B cell (primary cell): ENCODE measurements around the gene MGAT5. TPM values are rescaled to one million over a fixed set of nuclear protein-coding genes. Genes with fewer than 3 reads are reported as not detected.

Experiments used
- ATAC-seq: fragments of 200-7000 bp; cut with Tn5 transposase; one replicate; pipeline ENCODE4 v1.10.0; 2021; ENCODE audit warnings: low read depth, mild to moderate bottlenecking, moderate number of reproducible peaks, moderate library complexity
- CTCF ChIA-PET: fragments of 350-600 bp; sonication (Branson Sonifier 250); formaldehyde crosslinking; loops from one replicate; lab custom pipeline; 2021; ENCODE audit warnings: antibody characterized with exemption, inconsistent platforms; lab: Charles Lee
- POLR2A ChIA-PET: fragments of 350-600 bp; sonication (Branson Sonifier 250); formaldehyde crosslinking; loops from one replicate; lab custom pipeline; 2021; ENCODE audit warnings: antibody characterized with exemption; lab: Charles Lee
- DNase-seq: peaks from one replicate; pipeline ENCODE4 v3.0.0; 2013
- H2AFZ ChIP-seq: 2 replicates; pipeline ENCODE4 v1.6.1; 2012; ENCODE audit warnings: mild to moderate bottlenecking, low read depth, low read length; ENCODE audit not compliant: insufficient read depth, poor library complexity, severe bottlenecking
- H3K27ac ChIP-seq, 2 donors: 1 replicate in 1 of 2; 2 replicates in 1 of 2; pipeline ENCODE4 v1.5.1; 2012 to 2013; ENCODE audit warnings: low read length in 2 of 2, mild to moderate bottlenecking in 2 of 2, moderate library complexity in 1 of 2
- H3K27me3 ChIP-seq, 4 experiments: fragments of 200-600 bp in 1 of 4; sonication (generic) in 1 of 4; replicated peaks in 1 of 4; 1 replicate in 2 of 4; 2 replicates in 2 of 4; pipeline versions ENCODE4 v1.6.1 to v1.7.0; 2013 to 2016; ENCODE audit warnings: low read length in 3 of 4, mild to moderate bottlenecking in 2 of 4, mixed read lengths in 1 of 4, moderate library complexity in 1 of 4; ENCODE audit not compliant: insufficient read depth in 4 of 4, control insufficient read depth in 3 of 4; ENCODE audit errors: control extremely low read depth in 1 of 4
- H3K36me3 ChIP-seq, 2 experiments: replicated peaks in 1 of 2; 1 replicate in 1 of 2; 2 replicates in 1 of 2; pipeline versions ENCODE4 v1.6.1 to v1.7.1; 2013; ENCODE audit warnings: low read length in 1 of 2; ENCODE audit not compliant: insufficient read depth in 2 of 2, control insufficient read depth in 1 of 2; ENCODE audit errors: control extremely low read depth in 1 of 2, extremely low read depth in 1 of 2
- H3K4me1 ChIP-seq, 2 donors: fragments of 200-600 bp in 1 of 2; sonication (generic) in 1 of 2; 1 replicate in 1 of 2; 2 replicates in 1 of 2; pipeline versions ENCODE4 v1.5.1 to v1.6.1; 2013 to 2017; ENCODE audit warnings: low read length in 2 of 2; ENCODE audit not compliant: control insufficient read depth in 2 of 2, insufficient read depth in 2 of 2
- H3K4me2 ChIP-seq: replicated peaks from 2 replicates; pipeline ENCODE3; 2012; ENCODE audit warnings: mild to moderate bottlenecking, low read depth, low read length; ENCODE audit not compliant: poor library complexity, severe bottlenecking
- H3K4me3 ChIP-seq, 5 experiments: fragments of 200-600 bp in 1 of 5; sonication (generic) in 1 of 5; 1 replicate in 3 of 5; 2 replicates in 2 of 5; pipeline versions ENCODE4 v1.5.1 to v1.7.0; 2011 to 2016; ENCODE audit warnings: low read length in 4 of 5, mild to moderate bottlenecking in 4 of 5, low read depth in 2 of 5, control low read depth in 1 of 5, moderate library complexity in 1 of 5; ENCODE audit not compliant: insufficient read depth in 1 of 5; ENCODE audit errors: control extremely low read depth in 1 of 5, extremely low read depth in 1 of 5
- H3K79me2 ChIP-seq: fragments of 200-600 bp; sonication (generic); one replicate; pipeline ENCODE4 v1.6.0; 2016; ENCODE audit warnings: low read length; ENCODE audit not compliant: control insufficient read depth, insufficient read depth
- H3K9ac ChIP-seq: fragments of 200-600 bp; sonication (generic); 2 replicates; pipeline ENCODE4 v1.6.1; 2017; ENCODE audit warnings: mild to moderate bottlenecking, low read length, moderate library complexity
- H3K9me3 ChIP-seq, 3 donors: one replicate each; pipeline versions ENCODE4 v1.6.1 to v1.7.1; 2013; ENCODE audit warnings: low read length in 2 of 3; ENCODE audit not compliant: control insufficient read depth in 2 of 3, insufficient read depth in 1 of 3; ENCODE audit errors: control extremely low read depth in 1 of 3
- H4K20me1 ChIP-seq: 2 replicates; pipeline ENCODE4 v1.6.0; 2012; ENCODE audit warnings: mild to moderate bottlenecking, low read length; ENCODE audit not compliant: insufficient read depth, control insufficient read depth, poor library complexity, severe bottlenecking
- H3K27ac Mint-ChIP-seq: one replicate; pipeline ENCODE4 v1.8.0; 2021; ENCODE audit warnings: mixed read lengths
- H3K27me3 Mint-ChIP-seq: one replicate; pipeline ENCODE4 v1.8.0; 2021; ENCODE audit warnings: mixed read lengths
- H3K4me1 Mint-ChIP-seq: one replicate; pipeline ENCODE4 v1.8.0; 2021; ENCODE audit warnings: mixed read lengths
- H3K4me3 Mint-ChIP-seq: one replicate; pipeline ENCODE4 v1.8.0; 2021; ENCODE audit warnings: mixed read lengths
- H3K9me3 Mint-ChIP-seq: one replicate; pipeline ENCODE4 v1.8.0; 2022; ENCODE audit warnings: mixed read lengths; ENCODE audit not compliant: insufficient read depth
- CTCF ChIP-seq: fragments of 200-600 bp; IDR thresholded peaks from one replicate; pipeline ENCODE4 v1.8.0; 2022; ENCODE audit warnings: antibody characterized with exemption, mild to moderate bottlenecking
- EZH2 ChIP-seq: IDR thresholded peaks from 2 replicates; pipeline ENCODE4 v1.6.1; 2012; ENCODE audit warnings: borderline replicate concordance, low read depth, mild to moderate bottlenecking, moderate library complexity, low read length; ENCODE audit not compliant: insufficient read depth, poor library complexity, severe bottlenecking
- WGBS: methylation state at CpG from one replicate; pipeline ENCODE4 v1.1.5; 2013; ENCODE audit warnings: missing lambda C conversion rate; ENCODE audit not compliant: insufficient coverage; 5-methylcytosine and 5-hydroxymethylcytosine counted together
- intact Hi-C: fragments of 100-400 bp; cut with micrococcal nuclease; formaldehyde crosslinking; loops from one replicate; pipeline ENCODE4 v1.10.0; 2022
- polyA plus RNA-seq: library from polyadenylated mRNA; depleted of rRNA; stranded (reverse); fragments of >200 nt; gene quantifications from 2 replicates; pipeline ENCODE4 v1.2.3, GENCODE V29; 2012
- total RNA-seq, 2 donors: library from RNA; stranded (reverse); fragments of 120-200 nt in 1 of 2; gene quantifications; 1 replicate in 1 of 2; 2 replicates in 1 of 2; pipeline versions ENCODE4 v1.2.3 to v1.2.4, GENCODE V29; 2013 to 2022

MGAT5 gene
- total and polyA plus RNA-seq, 2 donors (not counting 1 experiment from before 2014, with no cell fraction given), result 27.2 to 184 TPM

GRCh38 chr2:134253117-134253704 is 661 bp upstream of the MGAT5 start:
- POLR2A ChIA-PET, result interaction anchor here (0.7 to 3.1 kb wide), 5 partner anchors 9 to 34 kb away, joined by 3 to 24 read pairs (median 3); no protein-coding TSS in a partner anchor
- Histone ChIP-seq H2AFZ (no peak overlapping the region), H3K9me3 (no peaks in the 10 kb centered on the region), H3K27me3 (no peaks in the 10 kb centered on the region), H3K4me2 (peak overlapping the region; percentile 81), H3K27ac (peak overlapping the region; percentile 83 to 87), H3K9ac (peak overlapping the region; percentile 61), H4K20me1 (no peaks in the 10 kb centered on the region), H3K4me1 (peaks cover 92 to 95% of the 10 kb centered on the region in 2 donors), H3K36me3 (peaks cover 0 to 15% of the 10 kb centered on the region in 2 experiments), H3K4me3 (peak overlapping the region in 4 of 5 experiments; percentile 5 to 66 (median 62)), H3K79me2 (peaks cover 100% of the 10 kb centered on the region)
- ATAC-seq (peak; percentile 7), DNase-seq (peak; percentile 62)
- CTCF ChIA-PET, result interaction anchor here (0.8 to 6.8 kb wide), 12 partner anchors 9 to 368 kb away, joined by 3 to 60 read pairs (median 5); no protein-coding TSS in a partner anchor
- peak overlapping the region; percentile 90 for H3K27ac Mint-ChIP-seq
- intact Hi-C loops, result loop anchor here (1.0 to 5.0 kb wide), 4 partner anchors 22 to 301 kb away; no protein-coding TSS in a partner anchor
- H3K4me1 Mint-ChIP-seq, result peaks cover 90% of the 10 kb centered on the region
- H3K9me3 Mint-ChIP-seq, result no peaks in the 10 kb centered on the region
- 89% methylated on average over 4 of the region's 4 CpGs for WGBS
- H3K27me3 Mint-ChIP-seq, result no peaks in the 10 kb centered on the region
- H3K4me3 Mint-ChIP-seq, result peak overlapping the region; percentile 72
- no peak for TF ChIP-seq CTCF
- no peak for TF ChIP-seq EZH2

- intact Hi-C loops, result loop anchor here (1.0 to 5.0 kb wide), 4 partner anchors 7 to 303 kb away; no protein-coding TSS in a partner anchor
- Mint-ChIP-seq H3K9me3 (no peaks in the 10 kb centered on the region), H3K27ac (peak overlapping the region; percentile 90), H3K4me3 (peak overlapping the region; percentile 72), H3K27me3 (no peaks in the 10 kb centered on the region), H3K4me1 (peaks cover 90% of the 10 kb centered on the region)
- Histone ChIP-seq H3K4me1 (peaks cover 92 to 95% of the 10 kb centered on the region in 2 donors), H3K9ac (peak overlapping the region; percentile 61), H3K27ac (peak overlapping the region; percentile 83 to 87), H2AFZ (no peak overlapping the region), H3K9me3 (no peaks in the 10 kb centered on the region), H3K4me2 (peak overlapping the region; percentile 81), H3K79me2 (peaks cover 100% of the 10 kb centered on the region), H3K36me3 (peaks cover 0 to 20% of the 10 kb centered on the region in 2 experiments), H3K27me3 (no peaks in the 10 kb centered on the region), H3K4me3 (peak overlapping the region; percentile 30 to 66 (median 62)), H4K20me1 (no peaks in the 10 kb centered on the region)
- CTCF ChIA-PET, result interaction anchor here (1.1 to 6.8 kb wide), 8 partner anchors 8 to 157 kb away, joined by 3 to 60 read pairs (median 10); no protein-coding TSS in a partner anchor
- POLR2A ChIA-PET, result interaction anchor here (0.6 to 3.1 kb wide), 2 partner anchors 7 to 15 kb away, joined by 3 to 24 read pairs; no protein-coding TSS in a partner anchor
- no peak for DNase-seq
- no peak for TF ChIP-seq CTCF
- TF ChIP-seq EZH2, result no peak
- ATAC-seq, result no peak
Measured at GRCh38 chr2:134254824-134255223, 952 bp downstream of the MGAT5 start.
